NOMO-1 treated with dmso at 0.1 percent for 144 hours (cell line): ENCODE measurements around the gene FBXL17.
"Not testable (repeated sequence)": the region's sequence is repeated elsewhere in the genome, so short reads cannot be mapped to it uniquely, and the experiment has no call there.

Experiments used
- DNase-seq: peaks from one replicate; lab custom pipeline; 2025; ENCODE audit not compliant: unreplicated experiment; lab: John Stamatoyannopoulos, UW

Gene FBXL17

DNA sequence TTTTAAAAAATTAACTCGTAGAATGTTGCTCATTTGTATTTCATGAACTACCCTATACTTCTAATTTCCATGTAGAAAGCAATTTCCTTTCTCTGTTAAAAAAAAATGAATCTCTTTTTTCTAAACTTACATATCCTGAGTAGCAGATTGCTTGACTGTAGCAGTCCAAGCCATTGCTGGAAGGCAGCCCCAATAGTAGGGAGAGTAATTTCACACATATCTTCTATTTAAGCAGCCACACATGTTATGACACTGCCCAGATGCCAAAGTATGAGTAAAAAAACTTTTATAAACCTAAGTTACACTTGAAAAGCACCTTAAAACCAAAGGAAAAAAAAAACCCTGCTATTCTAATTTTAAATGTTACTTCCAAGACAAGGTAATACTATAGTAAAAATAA, 69.6 kb downstream of the FBXL17 start:
- no peak for DNase-seq

DNA sequence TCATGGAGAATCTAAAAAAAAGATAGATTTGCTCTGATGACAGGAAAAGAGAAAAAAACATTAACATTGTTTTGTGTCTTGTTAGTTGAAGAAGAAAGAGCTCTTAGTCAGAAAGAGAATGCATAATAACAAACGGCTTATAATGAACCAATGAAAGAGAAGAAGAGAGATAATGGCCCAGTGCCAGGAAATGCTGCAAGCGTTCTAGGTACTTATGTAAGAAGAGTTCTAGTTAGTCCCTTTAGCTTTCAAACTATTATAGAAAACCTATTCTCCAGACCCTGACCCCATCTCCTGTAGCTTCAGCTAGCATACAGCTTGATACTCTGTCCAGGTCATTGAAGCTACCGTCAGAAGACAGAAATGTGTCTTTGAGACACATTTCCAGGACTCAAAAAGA, 70.2 kb downstream of the FBXL17 start:
- no peak for DNase-seq

DNA sequence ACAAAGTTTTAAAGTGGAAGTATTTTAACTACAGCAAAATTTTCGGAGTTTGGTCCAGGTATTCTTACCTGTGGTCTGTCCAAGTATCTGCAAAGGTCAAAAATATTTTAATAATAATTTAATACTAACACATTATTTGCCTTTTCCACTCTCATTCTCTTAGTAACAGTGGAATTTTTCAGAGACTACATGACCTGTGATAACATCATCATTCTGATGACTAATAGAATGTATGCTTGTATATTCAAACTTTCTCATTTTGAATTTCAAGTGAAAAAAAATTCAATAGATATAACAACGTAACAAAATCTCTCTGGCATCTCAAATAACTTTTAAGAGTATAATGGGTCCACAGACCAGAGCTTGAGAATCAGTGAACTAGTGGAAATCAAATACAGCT, 78.3 kb downstream of the FBXL17 start:
- no peak for DNase-seq

DNA sequence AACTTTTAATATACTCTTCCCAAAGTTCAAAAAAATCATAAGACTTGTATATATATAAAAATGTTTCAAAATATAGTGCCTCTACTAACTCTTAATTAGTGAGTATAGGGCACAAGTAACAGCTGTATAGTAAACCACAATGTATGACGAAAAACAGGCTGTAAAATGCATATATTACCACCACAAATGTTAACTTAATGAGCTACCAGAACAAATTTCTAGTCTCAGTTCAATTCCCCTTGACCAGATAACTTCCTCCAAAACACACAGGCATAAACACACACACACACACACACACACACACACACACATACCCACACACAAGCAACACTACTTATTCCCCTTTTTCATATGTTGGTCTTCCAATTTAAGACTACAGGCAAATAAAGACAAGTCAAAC, 78.8 kb downstream of the FBXL17 start:
- no peak for DNase-seq

DNA sequence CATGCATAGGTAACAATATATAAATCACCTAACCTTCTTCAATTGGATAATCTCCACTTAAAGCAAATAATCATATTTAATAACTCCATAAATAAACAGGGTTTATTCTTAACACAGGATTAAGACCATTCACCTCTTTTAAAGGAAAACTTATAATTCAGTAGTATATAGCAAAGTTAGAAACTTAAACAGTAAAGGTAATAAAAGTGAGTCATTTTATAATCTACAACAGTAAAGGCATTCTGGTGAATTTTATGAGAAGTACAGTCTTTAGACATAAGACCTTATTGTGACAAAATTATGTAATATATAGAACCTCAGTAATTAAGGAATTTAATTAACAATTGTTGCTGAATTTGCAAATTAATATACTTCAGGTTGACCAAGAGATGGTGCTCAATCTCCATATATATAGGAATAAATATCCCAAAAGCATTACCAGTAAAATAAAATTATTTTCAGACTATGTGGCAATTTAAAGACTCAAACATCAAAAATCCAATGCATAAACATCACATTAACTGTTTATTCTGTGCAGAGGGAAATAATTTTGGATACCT, 84.8 kb downstream of the FBXL17 start:
- DNase-seq = no peak

DNA sequence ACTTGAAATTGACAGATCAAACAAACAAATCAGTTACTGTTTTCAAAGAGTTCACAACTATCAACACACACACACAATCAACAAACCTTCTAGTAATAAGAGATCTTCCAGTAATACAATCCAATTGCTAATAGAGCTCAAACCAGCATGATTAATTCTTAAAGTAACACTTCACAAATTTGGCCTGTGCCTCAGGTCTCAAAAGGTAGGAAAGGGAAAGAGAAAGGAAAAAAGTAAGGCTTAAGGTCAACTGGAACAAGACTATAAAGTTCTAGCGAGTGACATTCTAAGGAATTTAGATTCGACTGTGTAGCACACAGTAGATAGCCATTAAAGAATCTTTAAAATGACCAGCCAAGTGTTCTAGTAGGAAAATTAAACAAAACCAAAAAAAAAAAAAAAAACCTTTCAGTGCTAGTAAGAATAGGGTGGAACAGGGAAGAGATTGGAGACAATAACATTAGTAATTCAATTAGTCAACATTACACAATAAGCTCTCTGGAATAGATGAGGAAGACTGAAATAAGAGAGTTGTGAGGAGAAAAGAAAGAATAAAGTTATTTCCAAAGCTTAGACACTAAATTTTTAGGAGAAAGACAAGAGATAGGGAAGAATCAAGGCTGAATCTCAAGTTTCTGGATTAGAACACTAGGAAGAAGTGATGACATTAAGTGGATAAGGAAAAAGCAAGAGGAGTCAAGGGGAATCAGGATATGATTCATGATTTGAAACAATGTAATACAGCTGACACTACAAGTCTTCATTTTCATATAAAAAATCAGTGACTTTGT, 86.1 kb downstream of the FBXL17 start:
- DNase-seq = no peak

DNA sequence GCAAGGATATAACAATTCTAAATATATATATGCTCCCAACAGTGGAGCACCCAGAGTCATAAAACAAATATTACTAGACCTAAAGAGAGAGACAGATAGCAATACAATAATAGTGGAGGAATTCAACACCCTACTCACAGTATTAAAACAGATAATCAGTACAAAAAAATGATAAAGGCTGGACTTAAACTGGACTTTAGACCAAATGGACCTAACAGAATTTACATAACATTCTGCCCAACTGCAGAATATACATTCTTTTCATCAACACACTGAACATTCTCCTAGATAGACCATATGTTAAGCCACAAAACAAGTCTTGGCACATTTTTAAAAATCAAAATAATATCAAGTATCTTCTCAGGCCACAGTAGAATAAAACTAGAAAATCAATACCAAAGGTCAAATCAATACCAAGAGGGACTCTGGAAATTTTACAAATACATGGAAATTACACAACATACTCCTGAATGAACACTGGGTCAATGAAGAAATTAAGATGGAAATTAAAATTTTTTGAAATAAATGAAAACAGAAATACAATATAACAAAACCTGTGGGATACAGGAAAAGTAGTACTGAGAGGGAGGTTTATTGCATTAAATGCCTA, 100.8 kb downstream of the FBXL17 start:
- DNase-seq = no peak

DNA sequence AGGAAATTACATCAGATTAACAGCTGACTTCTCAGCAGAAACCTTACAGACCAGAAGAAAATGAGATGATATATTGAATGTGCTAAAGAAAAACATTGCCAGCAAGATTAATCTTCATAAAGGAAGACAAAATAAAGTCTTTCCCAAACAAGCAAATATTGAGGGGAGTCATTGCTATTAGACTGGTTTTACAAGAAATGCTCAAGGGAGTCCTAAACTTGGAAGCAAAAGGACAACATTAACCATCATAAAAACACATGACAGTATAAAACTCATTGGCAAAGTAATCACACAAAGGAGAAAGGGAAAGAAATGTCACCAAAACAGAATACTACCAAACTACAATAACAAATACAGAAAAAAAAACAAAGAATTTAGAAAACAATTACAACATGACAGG, 101.7 kb downstream of the FBXL17 start:
- no peak for DNase-seq

DNA sequence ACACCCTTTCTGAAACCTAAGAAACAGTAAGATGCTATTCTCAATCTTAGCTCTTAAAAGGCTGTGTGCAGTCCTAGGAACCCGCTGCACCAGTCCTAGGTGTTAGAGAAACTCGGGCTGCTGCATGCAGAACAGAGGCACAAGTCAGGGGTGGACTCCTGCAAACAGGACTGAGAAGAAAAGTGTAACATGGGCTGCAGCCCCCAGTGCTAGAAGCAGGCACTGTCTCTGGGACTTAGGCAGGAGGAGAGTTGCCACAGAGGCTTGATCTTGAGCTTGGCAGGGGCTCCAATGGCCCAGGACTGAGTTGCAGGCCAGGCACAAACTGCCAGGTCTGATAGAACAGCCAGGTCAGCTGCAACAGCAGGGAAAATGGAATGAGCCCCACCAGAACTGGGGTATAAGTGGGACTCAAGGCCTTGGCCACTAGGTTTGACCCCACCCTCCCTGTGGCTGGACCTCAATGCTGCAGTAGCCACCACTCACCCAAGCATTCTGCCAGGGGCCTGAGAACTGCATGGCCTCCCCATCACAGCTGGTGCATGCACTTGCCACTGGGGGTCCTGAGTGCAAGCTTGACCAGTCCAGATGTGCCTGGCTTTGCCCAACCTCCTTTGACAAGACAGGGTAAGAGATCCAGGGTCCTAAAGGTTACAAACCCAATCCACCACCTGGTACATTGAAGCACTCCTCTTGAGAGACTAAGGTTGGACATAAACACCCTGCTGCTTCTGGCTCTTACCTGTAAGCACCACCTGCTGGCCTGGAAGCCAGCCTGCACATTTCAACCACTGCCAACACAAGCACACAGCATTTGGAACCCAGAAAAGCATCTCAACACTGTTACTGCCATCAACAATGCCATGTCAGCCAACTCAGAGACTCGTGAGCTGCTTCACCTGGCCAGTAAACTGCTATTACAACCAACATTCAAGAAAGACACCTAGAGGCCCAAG, 103.3 kb downstream of the FBXL17 start:
- DNase-seq = no peak

DNA sequence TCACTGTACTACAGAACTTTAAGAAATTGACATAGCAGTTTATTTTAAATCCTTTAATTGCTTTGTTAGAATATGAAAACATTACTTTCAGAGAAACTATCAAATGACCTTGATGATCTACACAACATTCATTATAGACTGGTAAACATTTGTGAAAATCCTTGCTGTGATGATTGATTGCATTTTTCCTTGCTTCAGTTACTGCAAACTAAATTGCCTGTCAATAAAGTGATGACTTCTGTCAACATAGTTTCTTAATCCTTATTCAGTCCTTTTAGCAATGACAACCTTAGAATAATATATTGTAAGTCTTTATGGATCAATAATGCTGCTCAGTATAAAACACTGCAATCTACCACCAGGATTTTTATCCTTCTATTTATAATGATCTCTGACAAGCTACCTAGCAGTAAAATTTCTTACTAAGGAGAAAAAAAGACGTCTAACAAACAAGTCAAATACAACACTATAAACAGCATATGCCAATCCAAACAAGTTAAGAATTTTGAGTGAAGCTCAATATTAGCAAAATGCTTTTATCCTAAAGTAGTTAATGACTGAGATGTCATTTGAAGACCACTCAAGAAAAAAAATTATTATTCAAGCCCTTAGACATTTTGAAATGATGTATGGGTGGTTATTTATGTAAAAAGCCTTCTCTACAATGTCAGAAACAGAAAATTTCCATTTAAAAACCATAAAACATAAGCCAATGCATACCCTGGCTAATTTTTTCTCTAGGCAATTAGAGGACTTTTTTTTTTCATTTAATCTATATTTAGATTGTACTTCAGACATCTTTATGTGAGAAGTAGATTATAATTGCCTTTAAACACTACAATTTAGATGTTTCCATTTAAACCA, 105.5 kb downstream of the FBXL17 start:
- no peak for DNase-seq

DNA sequence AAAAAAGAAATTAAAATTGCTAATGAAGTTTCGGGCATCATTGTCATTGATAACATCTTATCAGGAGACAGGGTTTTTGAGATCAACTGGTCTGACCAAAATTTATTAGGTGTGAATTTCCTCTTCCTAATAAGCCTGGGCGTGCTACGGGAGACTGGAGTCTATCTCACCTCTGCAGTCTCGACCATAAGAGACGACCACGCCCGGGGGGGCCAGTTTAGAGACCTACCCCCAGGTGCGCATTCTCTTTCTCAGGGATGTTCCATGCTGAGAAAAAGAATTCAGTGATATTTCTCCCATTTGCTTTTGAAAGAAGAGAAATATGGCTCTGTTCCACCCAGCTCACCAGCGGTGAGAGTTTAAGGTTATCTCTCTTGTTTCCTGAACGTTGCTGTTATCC, 107.8 kb downstream of the FBXL17 start:
- not testable (repeated sequence) for DNase-seq

DNA sequence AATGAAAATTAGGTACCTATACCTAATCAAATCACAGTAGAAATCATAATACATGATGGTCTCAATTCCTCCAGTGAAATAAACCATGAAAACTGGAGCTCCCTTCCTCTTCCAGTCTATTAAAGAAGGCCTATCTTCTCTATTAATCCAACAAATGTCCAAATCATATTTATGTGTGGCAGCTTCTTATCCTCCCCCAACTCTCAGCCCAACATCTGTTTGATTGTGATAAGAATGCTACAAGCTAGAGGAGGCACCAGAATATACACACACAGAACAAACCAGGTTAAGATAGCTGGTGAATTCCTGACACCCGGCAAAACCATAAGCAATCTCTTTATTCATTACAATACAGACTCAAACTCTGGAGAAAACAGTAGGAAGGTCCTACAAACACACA, 110.8 kb downstream of the FBXL17 start:
- DNase-seq = no peak

DNA sequence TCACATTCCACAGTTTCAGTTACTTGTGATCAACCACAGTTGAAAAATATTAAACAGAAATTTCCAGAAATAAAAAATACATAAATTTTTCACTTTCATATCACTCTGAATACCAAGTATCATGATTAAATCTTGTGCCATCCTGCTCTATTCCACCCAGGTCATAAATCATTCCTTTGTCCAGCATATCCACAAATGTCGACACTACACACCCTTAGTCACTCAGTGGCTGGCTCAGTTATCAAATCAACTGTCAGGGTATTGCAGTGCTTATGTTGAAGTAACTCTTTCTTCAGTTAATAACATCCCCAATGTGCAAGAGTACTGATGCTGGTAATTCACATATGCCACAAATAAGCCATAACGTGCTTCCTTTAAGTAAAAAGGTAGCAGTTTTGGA, 115.7 kb downstream of the FBXL17 start:
- peak; percentile 27 for DNase-seq

DNA sequence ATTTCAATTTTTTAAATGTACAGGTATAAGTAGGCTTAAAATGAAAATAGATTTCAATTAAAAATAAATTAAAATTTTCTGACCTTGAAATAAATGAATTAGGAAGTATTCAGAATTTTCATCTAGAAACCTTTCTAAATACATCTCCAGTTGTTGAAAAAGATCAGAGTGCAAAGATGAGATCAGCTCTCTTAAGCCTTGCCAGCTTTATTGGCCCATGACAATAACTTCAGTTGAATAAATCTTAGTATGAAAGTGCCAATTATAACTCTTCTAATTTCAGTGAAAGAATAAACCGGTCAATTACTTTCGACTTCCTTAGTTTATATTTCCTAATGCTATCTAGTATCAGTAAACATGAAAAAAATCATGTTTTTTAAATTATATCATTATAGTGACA, 117.4 kb downstream of the FBXL17 start:
- no peak for DNase-seq

DNA sequence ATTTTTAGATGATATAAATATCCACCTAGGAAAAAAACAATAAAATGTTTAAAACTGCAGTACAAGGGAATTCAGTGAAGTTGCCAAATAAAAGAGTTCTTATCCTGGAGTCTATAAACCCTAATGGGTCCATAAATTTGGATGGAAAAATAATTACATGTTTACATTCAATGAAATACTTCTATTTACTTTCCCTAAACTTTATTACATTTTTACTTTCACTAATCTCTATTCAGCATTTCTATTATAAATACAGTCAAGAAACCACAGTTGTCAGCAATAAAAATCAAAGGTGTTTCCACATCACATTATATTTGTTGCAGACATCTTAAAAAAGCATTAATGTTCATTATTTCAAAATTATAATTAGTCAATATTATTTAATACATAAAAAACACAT, 118.6 kb downstream of the FBXL17 start:
- no peak for DNase-seq

DNA sequence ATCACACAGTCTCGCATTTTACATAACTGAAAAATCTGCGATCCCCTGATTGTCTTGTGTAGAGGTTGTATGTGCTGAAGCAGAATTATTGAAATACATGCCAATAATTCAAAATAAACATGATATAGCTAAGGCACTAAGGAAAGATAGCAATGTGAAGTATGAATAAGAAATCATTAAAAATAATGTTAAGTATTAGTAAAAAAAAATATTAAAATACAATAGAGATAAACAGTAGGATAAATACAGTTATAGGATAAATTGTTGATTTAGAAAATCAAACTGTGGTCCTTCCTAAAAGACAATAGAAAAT, 121.1 kb downstream of the FBXL17 start:
- no peak for DNase-seq

DNA sequence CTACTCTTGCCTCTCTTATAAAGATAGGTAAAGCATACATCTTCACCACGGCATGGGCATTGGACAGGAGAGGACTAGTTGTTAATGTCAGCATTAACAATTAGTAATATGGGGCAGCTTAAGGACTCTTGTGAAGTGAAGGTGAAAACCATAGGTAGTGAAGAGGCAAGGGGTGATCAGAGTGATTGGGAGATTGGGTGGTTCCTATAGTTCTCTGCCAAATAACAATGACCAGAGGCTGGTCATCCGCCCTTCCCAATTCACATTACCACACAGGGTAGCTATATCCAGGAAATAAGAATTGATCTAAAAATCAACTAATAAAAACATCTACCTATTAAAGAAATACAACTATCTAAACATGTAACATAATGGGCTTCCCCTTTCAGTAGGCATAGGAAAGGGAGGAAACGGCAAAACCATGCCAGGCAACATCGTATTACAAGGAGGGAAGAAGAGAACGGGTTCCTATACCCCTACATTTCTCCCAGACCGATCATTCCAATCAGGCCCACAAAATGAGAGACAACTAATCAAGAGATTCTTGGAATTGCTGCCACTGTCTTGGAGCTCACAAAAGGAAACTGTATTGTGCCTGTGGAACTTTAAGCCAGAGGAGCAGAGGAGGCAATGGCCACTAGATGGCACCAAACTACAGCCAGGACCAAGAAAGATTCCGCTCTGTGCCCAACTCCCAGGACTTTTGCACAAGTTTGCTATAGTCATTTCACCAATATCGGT, 121.6 kb downstream of the FBXL17 start:
- peak; percentile 55 for DNase-seq

DNA sequence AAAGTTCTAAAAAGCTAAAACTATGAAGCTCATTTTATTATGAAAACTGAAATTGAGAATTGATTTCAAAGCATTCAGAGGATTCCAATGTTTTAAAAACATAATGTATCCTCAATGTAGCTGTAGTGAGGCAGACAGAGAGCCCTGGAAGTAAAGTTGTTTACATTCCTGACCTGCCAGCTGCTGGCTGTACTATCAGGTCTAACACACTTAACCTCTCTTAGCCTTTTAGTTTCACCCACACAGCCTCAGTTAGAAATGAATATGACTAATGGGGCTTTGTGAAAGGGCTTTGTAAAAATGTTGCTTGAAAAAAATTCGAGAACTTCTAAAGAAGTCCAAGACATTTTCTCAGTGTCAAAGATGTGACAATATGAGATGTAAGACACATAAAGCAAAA, 122.6 kb downstream of the FBXL17 start:
- no peak for DNase-seq

DNA sequence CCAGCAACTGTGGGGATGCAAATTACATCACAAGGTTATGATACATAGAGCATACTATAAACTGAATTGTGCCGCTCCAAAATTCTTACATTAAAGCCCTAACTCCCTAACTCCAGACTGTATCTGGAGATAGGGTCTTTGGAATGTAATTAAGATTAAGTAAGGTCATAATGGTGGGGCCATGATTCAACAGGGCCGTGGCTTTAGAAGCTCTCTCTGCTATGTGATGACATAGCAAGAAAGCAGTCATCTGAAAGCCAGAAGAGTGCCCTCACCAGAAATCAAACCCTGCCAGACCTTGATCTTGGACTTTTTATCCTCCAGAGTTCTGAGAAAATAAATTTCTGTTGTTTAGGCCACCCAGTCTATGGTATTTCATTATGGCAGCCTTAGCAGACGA, 123.9 kb downstream of the FBXL17 start:
- no peak for DNase-seq

DNA sequence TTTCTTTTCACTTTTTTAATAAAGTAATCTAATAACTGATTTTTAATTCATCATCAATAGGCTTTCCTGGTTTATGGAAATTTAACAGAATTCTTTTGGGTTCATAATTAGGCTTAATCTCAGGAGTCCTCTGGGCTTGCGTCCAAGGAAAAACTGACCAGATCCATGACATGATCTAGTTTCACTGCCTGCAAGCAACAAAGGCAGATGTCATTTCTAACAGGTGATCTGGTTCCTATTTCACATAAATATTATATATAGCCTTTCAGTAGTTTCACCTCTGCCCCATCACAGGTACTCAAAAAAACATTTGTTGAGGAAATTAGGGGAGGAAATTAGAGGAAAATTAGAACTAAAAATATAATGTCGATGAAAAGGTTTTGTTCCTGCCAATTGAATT, 126.4 kb downstream of the FBXL17 start:
- DNase-seq = no peak
